ENCODE measurements around the gene PDIA5. TPM values are rescaled to one million over a fixed set of nuclear protein-coding genes. Genes with fewer than 3 reads are reported as not detected.

PDIA5 gene
- polyA plus RNA-seq, 1 donor (not counting 4 experiments of a cell fraction or from before 2014, with no cell fraction given): 29.8 TPM

GRCh38 chr3:123038751-123039150, 28.1 kb upstream of the PDIA5 start:
- Histone ChIP-seq H3K36me3 (ENCODE audit: control insufficient read depth in 2 of 2, extremely low read depth in 1 of 2, insufficient read depth in 2 of 2, low read length in 2 of 2) (no peaks in the 10 kb centered on the region), H3K4me1 (ENCODE audit: control insufficient read depth, extremely low read depth, insufficient read depth, low read length) (no peaks in the 10 kb centered on the region), H3K4me2 (ENCODE audit: control insufficient read depth, extremely low read depth, insufficient read depth, low read depth, low read length) (no peak overlapping the region), H4K20me1 (ENCODE audit: control insufficient read depth, extremely low read depth, insufficient read depth, low read length) (no peaks in the 10 kb centered on the region), H3K27ac (ENCODE audit: control insufficient read depth, insufficient read depth, low read length) (no peak overlapping the region), H2AFZ (ENCODE audit: control insufficient read depth, low read length) (no peak overlapping the region), H3K79me2 (ENCODE audit: control insufficient read depth, insufficient read depth, low read length) (no peaks in the 10 kb centered on the region), H3K9me1 (ENCODE audit: control insufficient read depth, extremely low read depth, insufficient read depth, low read length) (no peaks in the 10 kb centered on the region), H3K27me3 (ENCODE audit: control insufficient read depth, extremely low read depth, insufficient read depth, low read length) (peaks cover 9% of the 10 kb centered on the region), H3K9ac (ENCODE audit: control insufficient read depth, extremely low read depth, insufficient read depth, low read length) (no peak overlapping the region), H3K4me3 (ENCODE audit: control insufficient read depth in 2 of 3, extremely low read depth in 1 of 3, insufficient read depth in 2 of 3, low read depth in 1 of 3, low read length in 3 of 3) (no peak overlapping the region), H3K9me3 (ENCODE audit: control insufficient read depth, low read depth, low read length) (no peaks in the 10 kb centered on the region)
- no peak for DNase-seq (ENCODE audit: low read depth, low spot score)
- TF ChIP-seq EZH2 (IDR thresholded peaks at IDR 0.05; ENCODE audit: low read length): no peak
- no peak for TF ChIP-seq CTCF (optimal IDR thresholded peaks at IDR 0.05 in 1 of 3, IDR thresholded peaks at IDR 0.05 in 1 of 3, conservative IDR thresholded peaks at IDR 0.05 in 1 of 3; ENCODE audit: extremely low read depth in 1 of 3, insufficient read depth in 2 of 3, low read length in 3 of 3)
- dilution Hi-C loops (cut with MboI; ENCODE audit: extremely low pct_ligation_motif_present, low sequenced_read_pairs): no loop called here
- no peak for FAIRE-seq

DNA sequence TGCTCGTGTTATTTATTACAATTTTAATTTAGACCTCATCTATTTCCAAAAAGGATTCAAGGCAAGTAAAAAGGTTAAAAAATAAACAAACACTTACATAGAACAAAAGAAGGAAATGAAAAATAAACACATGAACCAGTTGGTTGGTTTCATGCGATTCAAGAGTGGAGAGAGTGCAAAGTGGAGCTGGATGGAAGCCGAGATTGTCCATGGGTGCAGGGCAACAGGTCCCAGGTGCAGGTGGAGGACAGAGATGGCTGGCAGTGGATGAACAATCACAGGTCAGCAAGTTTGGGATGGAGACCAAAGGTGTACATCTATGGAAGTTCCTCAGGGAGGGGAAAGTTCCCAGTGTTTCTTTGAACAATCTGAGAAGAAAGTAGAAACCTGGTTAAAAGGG, 27.6 kb upstream of the PDIA5 start:
- TF ChIP-seq CTCF (optimal IDR thresholded peaks at IDR 0.05 in 1 of 3, IDR thresholded peaks at IDR 0.05 in 1 of 3, conservative IDR thresholded peaks at IDR 0.05 in 1 of 3; ENCODE audit: extremely low read depth in 1 of 3, insufficient read depth in 2 of 3, low read length in 3 of 3) (no peak), EZH2 (IDR thresholded peaks at IDR 0.05; ENCODE audit: low read length) (no peak)
- Histone ChIP-seq H4K20me1 (ENCODE audit: control insufficient read depth, extremely low read depth, insufficient read depth, low read length) (no peaks in the 10 kb centered on the region), H3K27ac (ENCODE audit: control insufficient read depth, insufficient read depth, low read length) (no peak overlapping the region), H3K9me1 (ENCODE audit: control insufficient read depth, extremely low read depth, insufficient read depth, low read length) (no peaks in the 10 kb centered on the region), H3K27me3 (ENCODE audit: control insufficient read depth, extremely low read depth, insufficient read depth, low read length) (peaks cover 9% of the 10 kb centered on the region), H3K4me1 (ENCODE audit: control insufficient read depth, extremely low read depth, insufficient read depth, low read length) (no peaks in the 10 kb centered on the region), H2AFZ (ENCODE audit: control insufficient read depth, low read length) (no peak overlapping the region), H3K9me3 (ENCODE audit: control insufficient read depth, low read depth, low read length) (no peaks in the 10 kb centered on the region), H3K9ac (ENCODE audit: control insufficient read depth, extremely low read depth, insufficient read depth, low read length) (no peak overlapping the region), H3K36me3 (ENCODE audit: control insufficient read depth in 2 of 2, extremely low read depth in 1 of 2, insufficient read depth in 2 of 2, low read length in 2 of 2) (no peaks in the 10 kb centered on the region), H3K79me2 (ENCODE audit: control insufficient read depth, insufficient read depth, low read length) (no peaks in the 10 kb centered on the region), H3K4me3 (ENCODE audit: control insufficient read depth in 2 of 3, extremely low read depth in 1 of 3, insufficient read depth in 2 of 3, low read depth in 1 of 3, low read length in 3 of 3) (no peak overlapping the region), H3K4me2 (ENCODE audit: control insufficient read depth, extremely low read depth, insufficient read depth, low read depth, low read length) (no peak overlapping the region)
- DNase-seq (ENCODE audit: low read depth, low spot score) (no peak), FAIRE-seq (no peak)
- dilution Hi-C loops (cut with MboI; ENCODE audit: extremely low pct_ligation_motif_present, low sequenced_read_pairs): no loop called here

Data from keratinocyte (primary cell).